C4-2B (cell line): ENCODE data around the gene HS2ST1.

Experiments
- H3K27ac ChIP-seq: fragments of 450-650 bp; 2 replicates; pipeline ENCODE4 v1.5.1; 2017
- CTCF ChIP-seq: fragments of 450-650 bp; conservative IDR thresholded peaks from 2 replicates; pipeline ENCODE4 v1.5.1; 2017; ENCODE audit warnings: mild to moderate bottlenecking
- ZFX ChIP-seq: fragments of 450-650 bp; IDR thresholded peaks from 2 replicates; pipeline ENCODE4 v1.6.1; 2017

HS2ST1 gene

DNA sequence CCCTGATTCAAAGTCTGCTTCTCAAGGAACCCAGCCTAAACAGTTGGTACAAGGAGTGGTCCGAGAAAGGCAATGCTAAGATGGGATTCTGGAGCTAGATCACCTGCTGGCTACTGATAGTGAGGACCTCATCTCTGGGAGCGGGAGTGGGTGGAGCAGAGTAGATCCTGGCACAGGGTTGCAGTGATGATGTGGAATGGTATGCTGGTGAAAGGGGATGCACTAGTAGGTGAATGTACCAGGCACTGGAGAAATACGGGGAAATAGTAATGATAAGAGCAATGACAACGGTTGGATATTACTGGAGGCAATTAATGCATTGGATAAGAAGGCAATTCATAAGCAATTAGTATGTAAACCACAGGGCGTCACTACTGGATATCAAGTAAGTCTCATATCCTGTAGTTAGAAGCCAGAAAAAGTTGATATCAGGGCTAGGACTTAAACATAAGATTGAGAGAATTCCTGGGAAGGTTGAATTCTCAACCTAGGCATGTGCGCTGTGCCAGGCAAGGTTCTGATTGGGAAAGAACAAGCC, 245.0 kb downstream of the HS2ST1 start:
- H3K27ac ChIP-seq = no peak overlapping the region
- TF ChIP-seq CTCF (no peak), ZFX (no peak)
